Fibroblast of pulmonary artery (primary cell): Measurements from ENCODE around the gene ORAI2.

ENCODE experiments used
- DNase-seq: peaks from one replicate; pipeline ENCODE4 v3.0.0-alpha.2; 2010; ENCODE audit warnings: low read depth
- H3K4me3 ChIP-seq: replicated peaks from 2 replicates; pipeline ENCODE4 v1.5.1; 2011; ENCODE audit warnings: low read depth, mild to moderate bottlenecking, control low read depth, low read length, moderate library complexity
- TF ChIP-seq, protein P1 (sequence below): IDR thresholded peaks from 2 replicates; pipeline ENCODE4 v1.5.1; 2011; ENCODE audit warnings: mild to moderate bottlenecking, control low read depth, low read length, inconsistent platforms; ENCODE audit errors: missing control alignments

Gene ORAI2

DNA sequence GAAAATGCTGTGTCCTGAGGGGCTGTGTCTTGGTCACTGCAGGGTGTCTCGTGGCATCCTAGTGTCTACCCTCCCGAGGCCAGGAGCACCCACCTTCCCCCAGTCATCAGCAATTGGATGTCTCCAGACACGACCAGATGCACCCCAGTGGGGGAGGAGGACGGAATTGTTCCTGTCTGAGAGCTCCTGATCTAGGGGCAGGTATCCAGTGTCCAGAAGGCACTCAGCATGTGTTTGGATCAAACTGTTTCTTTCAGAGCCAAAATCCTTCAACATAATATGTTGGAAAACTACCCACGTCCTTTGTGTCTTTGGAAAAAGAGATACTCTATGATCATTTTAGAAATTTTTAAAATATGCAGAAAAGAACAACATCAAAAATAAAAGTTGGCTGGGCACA, 20.3 kb upstream of the ORAI2 start:
- TF ChIP-seq, protein P1, sequence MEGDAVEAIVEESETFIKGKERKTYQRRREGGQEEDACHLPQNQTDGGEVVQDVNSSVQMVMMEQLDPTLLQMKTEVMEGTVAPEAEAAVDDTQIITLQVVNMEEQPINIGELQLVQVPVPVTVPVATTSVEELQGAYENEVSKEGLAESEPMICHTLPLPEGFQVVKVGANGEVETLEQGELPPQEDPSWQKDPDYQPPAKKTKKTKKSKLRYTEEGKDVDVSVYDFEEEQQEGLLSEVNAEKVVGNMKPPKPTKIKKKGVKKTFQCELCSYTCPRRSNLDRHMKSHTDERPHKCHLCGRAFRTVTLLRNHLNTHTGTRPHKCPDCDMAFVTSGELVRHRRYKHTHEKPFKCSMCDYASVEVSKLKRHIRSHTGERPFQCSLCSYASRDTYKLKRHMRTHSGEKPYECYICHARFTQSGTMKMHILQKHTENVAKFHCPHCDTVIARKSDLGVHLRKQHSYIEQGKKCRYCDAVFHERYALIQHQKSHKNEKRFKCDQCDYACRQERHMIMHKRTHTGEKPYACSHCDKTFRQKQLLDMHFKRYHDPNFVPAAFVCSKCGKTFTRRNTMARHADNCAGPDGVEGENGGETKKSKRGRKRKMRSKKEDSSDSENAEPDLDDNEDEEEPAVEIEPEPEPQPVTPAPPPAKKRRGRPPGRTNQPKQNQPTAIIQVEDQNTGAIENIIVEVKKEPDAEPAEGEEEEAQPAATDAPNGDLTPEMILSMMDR: no peak

DNA sequence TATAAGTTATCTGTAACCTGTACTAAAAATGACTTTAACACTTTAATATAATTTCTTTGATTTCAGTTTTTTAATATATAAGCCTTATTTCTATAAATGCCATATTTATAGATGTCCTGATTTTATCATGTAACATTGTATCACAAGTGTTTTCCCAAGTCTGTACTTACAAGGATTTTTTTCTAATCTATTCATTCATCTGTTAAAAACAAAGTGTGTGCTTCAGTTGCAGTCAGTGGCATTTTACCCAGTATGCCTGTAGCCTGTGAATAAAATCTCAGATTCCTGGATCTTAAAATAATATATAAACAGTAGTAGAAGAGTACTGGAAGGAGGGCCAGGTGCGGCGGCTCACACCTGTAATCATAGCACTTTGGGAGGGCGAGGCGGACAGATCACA, 19.8 kb upstream of the ORAI2 start:
- no peak for DNase-seq
- H3K4me3 ChIP-seq: no peak overlapping the region
- TF ChIP-seq, protein P1: no peak

More for the DNA sequence above, 20.3 kb upstream of the ORAI2 start:
- DNase-seq: no peak
- H3K4me3 ChIP-seq: no peak overlapping the region

DNA sequence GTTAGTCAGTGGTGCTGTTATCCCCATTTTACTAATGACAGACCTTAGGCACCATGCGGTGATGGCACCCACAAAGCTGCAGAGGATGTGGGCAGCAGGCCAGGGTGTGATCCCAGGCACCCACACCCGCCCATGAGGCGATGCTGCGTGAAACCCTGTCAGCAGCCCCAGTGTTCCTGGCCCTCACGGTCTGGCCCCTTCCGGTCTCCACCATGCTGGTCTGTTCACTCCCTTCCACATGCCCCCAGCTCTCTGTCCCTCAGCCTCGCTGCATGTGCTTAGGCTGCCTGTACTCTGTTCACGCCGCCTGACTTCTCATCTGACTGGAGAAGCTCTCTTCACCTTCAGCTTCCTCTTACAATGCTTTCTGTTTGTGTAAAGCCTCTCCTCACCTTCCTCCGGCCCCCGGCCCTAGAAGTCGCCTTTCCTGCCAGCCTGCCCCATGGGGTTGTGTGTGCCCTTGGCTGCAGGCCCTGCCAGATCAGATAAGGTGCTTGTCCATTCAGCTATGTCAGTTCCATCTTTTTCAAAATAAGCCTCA, 17.6 kb upstream of the ORAI2 start:
- TF ChIP-seq, protein P1: no peak
- no peak for DNase-seq
- H3K4me3 ChIP-seq: no peak overlapping the region

DNA sequence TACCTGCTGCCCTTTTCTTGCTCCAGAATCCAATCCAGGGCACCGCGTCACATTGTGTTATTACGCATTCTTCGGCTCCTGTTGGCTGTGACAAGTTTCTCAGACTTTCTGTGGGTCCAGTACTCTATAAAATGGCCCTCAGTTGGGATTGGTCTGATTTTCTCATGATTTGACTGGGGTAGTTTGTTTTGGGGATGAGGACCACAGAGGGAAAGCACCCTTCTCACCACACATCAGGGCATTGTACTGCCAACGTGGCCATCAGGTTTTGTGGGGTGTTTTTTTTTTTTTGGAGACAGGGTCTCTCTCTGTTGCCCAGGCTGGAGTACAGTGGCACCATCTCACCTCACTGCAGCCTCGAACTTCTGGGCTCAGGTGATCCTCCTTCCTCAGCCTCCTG, 17.0 kb upstream of the ORAI2 start:
- no peak overlapping the region for H3K4me3 ChIP-seq

DNA sequence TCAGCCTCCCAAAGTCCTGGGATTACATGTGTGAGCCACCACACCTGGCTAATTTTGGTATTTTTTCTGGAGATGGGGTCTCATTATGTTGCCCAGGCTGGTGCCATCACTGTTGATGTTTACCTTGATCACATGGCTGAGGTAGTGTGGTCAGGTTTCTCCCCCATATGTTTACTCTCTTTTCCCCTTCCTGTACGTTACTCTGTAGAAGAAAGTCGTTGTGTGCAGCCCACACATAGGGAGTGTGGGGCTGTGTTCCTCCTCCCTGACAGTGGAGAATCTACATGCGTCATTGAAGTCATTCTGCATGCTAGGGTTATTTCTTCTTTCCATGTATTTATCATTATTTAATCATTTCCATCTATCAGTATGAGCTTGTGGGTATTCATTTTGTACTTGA, 16.3 kb upstream of the ORAI2 start:
- TF ChIP-seq, protein P1: no peak
- no peak for DNase-seq

More for the DNA sequence above, 17.0 kb upstream of the ORAI2 start:
- no peak for DNase-seq
- TF ChIP-seq, protein P1: no peak

DNA sequence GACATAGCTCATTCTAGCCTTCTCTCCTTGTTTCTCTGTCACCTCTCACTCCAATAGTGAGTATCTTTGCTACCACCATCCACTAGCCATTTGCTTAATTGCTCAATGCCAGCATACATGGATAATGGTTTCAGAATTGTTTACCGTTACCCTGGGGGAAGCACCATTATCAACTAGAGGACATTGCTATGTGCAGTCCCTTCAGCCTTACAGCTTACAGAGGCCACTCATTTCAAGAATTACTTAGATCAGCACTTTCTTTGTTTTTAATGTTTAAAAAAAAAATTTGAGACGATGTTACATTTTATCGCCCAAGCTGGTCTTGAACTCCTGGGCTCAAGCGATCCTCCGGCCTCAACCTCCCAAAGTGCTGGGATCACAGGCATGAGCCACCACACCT, 14.8 kb upstream of the ORAI2 start:
- DNase-seq: no peak
- TF ChIP-seq, protein P1: no peak
- H3K4me3 ChIP-seq: no peak overlapping the region

More for the DNA sequence above, 16.3 kb upstream of the ORAI2 start:
- no peak overlapping the region for H3K4me3 ChIP-seq

DNA sequence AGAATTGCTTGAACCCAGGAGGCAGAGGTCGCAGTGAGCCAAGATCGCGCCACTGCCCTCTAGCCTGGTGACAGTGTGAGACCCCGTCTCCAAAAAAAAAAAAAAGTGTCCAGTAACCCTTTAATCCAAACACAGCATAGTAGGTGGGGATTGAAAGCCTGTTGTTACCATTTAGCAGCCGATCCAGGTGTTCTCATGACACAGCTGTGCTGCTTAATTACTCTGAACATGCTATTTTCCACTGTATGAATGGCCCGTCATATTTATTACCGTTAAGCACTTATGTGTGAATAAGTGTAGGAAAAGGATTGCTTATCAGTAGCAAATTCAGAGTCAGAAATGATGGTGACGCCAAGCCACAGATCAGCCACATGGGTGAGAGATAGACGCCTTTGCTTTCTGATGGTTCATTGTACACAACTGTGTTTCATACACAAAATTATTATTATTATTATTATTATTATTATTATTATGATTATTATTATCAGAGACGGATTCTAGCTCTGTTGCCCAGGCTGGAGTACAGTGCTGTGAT, 11.6 kb upstream of the ORAI2 start:
- H3K4me3 ChIP-seq: no peak overlapping the region
- DNase-seq: no peak
- TF ChIP-seq, protein P1: no peak
